Upper lobe of right lung (tissue), 1 donor: Measurements from ENCODE around the gene IL12A. TPM values are rescaled to one million over a fixed set of nuclear protein-coding genes. Genes with fewer than 3 reads are reported as not detected.

Experiments
- ATAC-seq: fragments of 200-7000 bp; cut with Tn5 transposase; one replicate; pipeline ENCODE4 v1.9.1; 2020; ENCODE audit warnings: mild to moderate bottlenecking, moderate library complexity
- DNase-seq: peaks from one replicate; pipeline ENCODE4 v3.0.0-alpha.2; 2020
- H3K27ac ChIP-seq: fragments of 200-600 bp; one replicate; pipeline ENCODE4 v1.8.0; 2022
- H3K27me3 ChIP-seq: fragments of 200-600 bp; one replicate; pipeline ENCODE4 v1.8.0; 2022; ENCODE audit warnings: mild to moderate bottlenecking
- H3K36me3 ChIP-seq: fragments of 200-600 bp; one replicate; pipeline ENCODE4 v1.8.0; 2022
- H3K4me1 ChIP-seq: fragments of 200-600 bp; one replicate; pipeline ENCODE4 v1.8.0; 2022
- H3K4me3 ChIP-seq: fragments of 200-600 bp; one replicate; pipeline ENCODE4 v1.8.0; 2022; ENCODE audit warnings: mild to moderate bottlenecking
- H3K9me3 ChIP-seq: fragments of 200-600 bp; one replicate; pipeline ENCODE4 v1.8.0; 2022
- intact Hi-C: fragments of 100-400 bp; cut with DNase I; formaldehyde crosslinking; loops from one replicate; pipeline ENCODE4 v1.11.0; 2022
- total RNA-seq: library from RNA; stranded (reverse); fragmentation: NEBNext Ultra II Directional; extraction: Animal tissue kit (Norgen Biotek cat#: 25700); gene quantifications from one replicate; pipeline ENCODE4 v1.2.1, GENCODE V29; 2021
- TF ChIP-seq, protein P1 (sequence below): fragments of 200-600 bp; IDR thresholded peaks from one replicate; pipeline ENCODE4 v1.8.0; 2022; ENCODE audit warnings: antibody characterized with exemption
- donor health status: DM: no; HTN: yes; CAD: no; lungs with severe emphysema.

IL12A gene
- total RNA-seq, 1 donor from 2014 or later: 0.96 TPM

DNA sequence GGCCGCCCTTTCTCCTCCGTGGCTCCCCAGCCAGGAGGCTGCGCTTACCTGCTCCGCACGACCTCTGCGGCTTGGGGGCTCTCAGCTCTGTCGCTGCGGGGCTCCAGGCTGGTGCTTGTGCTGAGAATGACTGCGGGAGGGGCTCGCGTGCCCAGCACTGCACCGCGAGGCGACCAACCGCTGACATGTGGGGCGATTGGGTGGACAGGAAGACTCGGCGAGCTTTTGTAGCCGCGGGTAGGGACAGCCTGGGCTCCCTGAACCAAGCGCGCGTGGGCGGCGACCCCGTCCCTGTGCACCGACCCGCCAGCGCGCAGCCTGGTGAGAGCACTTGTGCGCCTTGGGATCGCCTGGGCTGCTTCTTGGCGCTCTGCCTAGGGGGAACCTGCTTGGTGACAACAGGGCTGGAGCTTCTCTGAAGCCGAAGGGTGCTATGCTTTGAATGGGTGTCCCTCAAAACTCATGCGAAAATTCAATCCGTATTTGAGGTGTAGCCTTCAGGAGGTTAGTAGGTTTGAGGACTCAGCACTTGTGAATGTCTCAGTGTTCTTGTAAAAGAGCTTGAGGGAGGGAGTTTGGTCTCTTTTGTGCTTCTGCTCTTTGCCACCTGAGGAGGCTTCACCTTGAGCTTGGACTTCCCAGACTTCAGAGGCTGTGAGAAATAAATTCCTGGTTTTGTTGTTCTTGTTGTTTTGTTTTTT lies 50.4 kb downstream of the IL12A start:
- TF ChIP-seq, protein P1, sequence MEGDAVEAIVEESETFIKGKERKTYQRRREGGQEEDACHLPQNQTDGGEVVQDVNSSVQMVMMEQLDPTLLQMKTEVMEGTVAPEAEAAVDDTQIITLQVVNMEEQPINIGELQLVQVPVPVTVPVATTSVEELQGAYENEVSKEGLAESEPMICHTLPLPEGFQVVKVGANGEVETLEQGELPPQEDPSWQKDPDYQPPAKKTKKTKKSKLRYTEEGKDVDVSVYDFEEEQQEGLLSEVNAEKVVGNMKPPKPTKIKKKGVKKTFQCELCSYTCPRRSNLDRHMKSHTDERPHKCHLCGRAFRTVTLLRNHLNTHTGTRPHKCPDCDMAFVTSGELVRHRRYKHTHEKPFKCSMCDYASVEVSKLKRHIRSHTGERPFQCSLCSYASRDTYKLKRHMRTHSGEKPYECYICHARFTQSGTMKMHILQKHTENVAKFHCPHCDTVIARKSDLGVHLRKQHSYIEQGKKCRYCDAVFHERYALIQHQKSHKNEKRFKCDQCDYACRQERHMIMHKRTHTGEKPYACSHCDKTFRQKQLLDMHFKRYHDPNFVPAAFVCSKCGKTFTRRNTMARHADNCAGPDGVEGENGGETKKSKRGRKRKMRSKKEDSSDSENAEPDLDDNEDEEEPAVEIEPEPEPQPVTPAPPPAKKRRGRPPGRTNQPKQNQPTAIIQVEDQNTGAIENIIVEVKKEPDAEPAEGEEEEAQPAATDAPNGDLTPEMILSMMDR: no peak
- Histone ChIP-seq H3K4me3 (peak overlapping the region; percentile 37), H3K27ac (no peak overlapping the region), H3K9me3 (no peaks in the 10 kb centered on the region), H3K36me3 (no peaks in the 10 kb centered on the region), H3K27me3 (peaks cover 18% of the 10 kb centered on the region), H3K4me1 (no peaks in the 10 kb centered on the region)
- intact Hi-C loops: no loop called here
- peak; percentile 82 for DNase-seq
- peak; percentile 76 for ATAC-seq

DNA sequence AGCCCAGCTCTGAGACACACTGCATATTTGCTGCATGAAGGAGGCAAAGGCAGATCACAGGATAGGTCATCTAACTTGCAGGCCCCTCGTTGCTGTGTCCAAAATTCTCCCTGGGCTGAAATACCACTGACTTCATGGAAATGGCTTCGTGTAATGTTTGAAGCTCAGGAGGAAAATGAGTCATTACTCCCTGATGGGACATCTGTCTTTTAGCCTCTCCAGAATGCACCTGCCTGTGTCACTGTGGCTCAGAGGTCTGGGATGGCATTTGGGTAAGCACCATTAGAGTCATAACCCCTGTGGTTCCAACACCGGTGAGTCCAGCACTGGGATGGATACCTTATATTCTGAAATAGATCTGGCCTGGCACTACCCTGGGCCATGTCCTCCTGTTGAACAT lies 51.5 kb downstream of the IL12A start:
- TF ChIP-seq, protein P1: no peak
- intact Hi-C loops: no loop called here
- H3K9me3 ChIP-seq: no peaks in the 10 kb centered on the region
- peaks cover 18% of the 10 kb centered on the region for H3K27me3 ChIP-seq
- ATAC-seq (no peak), DNase-seq (no peak)
- no peak overlapping the region for H3K27ac ChIP-seq
- no peaks in the 10 kb centered on the region for H3K4me1 ChIP-seq
- no peaks in the 10 kb centered on the region for H3K36me3 ChIP-seq
- H3K4me3 ChIP-seq: no peak overlapping the region

DNA sequence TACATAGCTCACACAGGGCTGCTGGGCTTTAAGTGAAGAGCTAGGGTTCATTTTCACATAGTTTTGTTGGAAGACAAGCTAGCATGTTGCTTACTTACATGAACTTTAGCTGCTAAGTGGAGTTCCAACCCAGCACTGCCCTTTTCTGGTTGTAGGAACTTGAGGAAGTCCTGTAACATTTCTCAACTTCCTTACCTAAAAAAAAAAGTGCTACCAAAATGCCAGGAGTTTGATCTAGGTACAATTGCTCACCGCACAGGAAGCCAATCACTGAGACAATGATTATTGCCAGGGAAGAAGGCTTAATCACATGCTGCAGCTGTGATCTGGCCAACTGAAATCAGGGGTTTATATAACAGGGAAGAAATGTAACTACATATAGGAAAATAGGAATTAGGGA lies 52.8 kb downstream of the IL12A start:
- DNase-seq (no peak), ATAC-seq (no peak)
- H3K9me3 ChIP-seq: no peaks in the 10 kb centered on the region
- intact Hi-C loops: no loop called here
- peaks cover 18% of the 10 kb centered on the region for H3K27me3 ChIP-seq
- TF ChIP-seq, protein P1: no peak
- H3K4me3 ChIP-seq: no peak overlapping the region
- H3K27ac ChIP-seq: no peak overlapping the region
- no peaks in the 10 kb centered on the region for H3K4me1 ChIP-seq
- H3K36me3 ChIP-seq: no peaks in the 10 kb centered on the region

DNA sequence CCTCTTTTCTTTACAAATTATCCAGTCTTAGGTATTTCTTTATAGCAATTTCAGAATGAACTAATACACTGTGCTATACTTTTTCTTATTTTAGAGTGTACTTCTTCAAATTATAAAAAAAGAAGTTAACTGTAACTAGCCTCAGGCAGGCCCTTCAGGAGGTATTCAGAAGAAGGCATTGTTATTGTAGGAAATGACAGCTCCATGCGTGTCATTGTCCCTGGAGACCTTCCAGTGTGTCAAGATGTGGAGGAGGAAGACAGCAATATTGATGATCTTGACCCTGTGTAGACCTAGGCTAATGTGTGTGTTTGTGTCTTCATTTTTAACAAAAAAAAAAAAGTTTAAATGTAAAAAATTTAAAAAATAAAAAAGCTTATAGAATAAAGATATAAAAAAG lies 55.5 kb downstream of the IL12A start:
- Histone ChIP-seq H3K9me3 (no peaks in the 10 kb centered on the region), H3K4me3 (no peak overlapping the region), H3K27ac (no peak overlapping the region), H3K27me3 (peaks cover 8% of the 10 kb centered on the region), H3K36me3 (no peaks in the 10 kb centered on the region), H3K4me1 (no peaks in the 10 kb centered on the region)
- TF ChIP-seq, protein P1: no peak
- no peak for ATAC-seq
- no peak for DNase-seq
- intact Hi-C loops: no loop called here

Other genes starting within 250 kb of the IL12A start
- 15.0 TPM for gene SCHIP1, start 149.0 kb upstream of the IL12A start, total RNA-seq
- 1.3 TPM for gene C3orf80, start 236.6 kb downstream of the IL12A start, total RNA-seq